IPS-NIHi7 (cell line): Measurements from ENCODE around the gene SLC39A8.
"Not testable (repeated sequence)": the region's sequence is repeated elsewhere in the genome, so short reads cannot be mapped to it uniquely, and the experiment has no call there.

ENCODE experiments used
- DNase-seq: peaks from one replicate; pipeline ENCODE4 v3.0.0; 2012; ENCODE audit warnings: mixed read lengths; ENCODE audit errors: extremely low spot score

SLC39A8 gene

GRCh38 chr4:102301167-102301566, 44.1 kb downstream of the SLC39A8 start:
- no peak for DNase-seq

- DNase-seq = peak; percentile 79
Observed at GRCh38 chr4:102299354-102300107, 45.8 kb downstream of the SLC39A8 start.

- DNase-seq = no peak
Observed at GRCh38 chr4:102298716-102299115, 46.6 kb downstream of the SLC39A8 start.

GRCh38 chr4:102295153-102295862, 50.0 kb downstream of the SLC39A8 start:
- DNase-seq = no peak

- DNase-seq = no peak
Observed at GRCh38 chr4:102288497-102288896, 56.8 kb downstream of the SLC39A8 start.

- DNase-seq = no peak
Observed at GRCh38 chr4:102285831-102286230, 59.5 kb downstream of the SLC39A8 start.

GRCh38 chr4:102281171-102281839, 64.0 kb downstream of the SLC39A8 start:
- no peak for DNase-seq

- DNase-seq = not testable (repeated sequence)
Observed at GRCh38 chr4:102273317-102273716, 72.0 kb downstream of the SLC39A8 start.

- DNase-seq = no peak
Observed at GRCh38 chr4:102272318-102272717, 73.0 kb downstream of the SLC39A8 start.

- DNase-seq = no peak
Observed at GRCh38 chr4:102268355-102268754, 76.9 kb downstream of the SLC39A8 start.

- DNase-seq = peak; percentile 34
Observed at GRCh38 chr4:102263024-102263787, 82.1 kb downstream of the SLC39A8 start.

GRCh38 chr4:102259702-102260101, 85.6 kb downstream of the SLC39A8 start:
- no peak for DNase-seq

GRCh38 chr4:102259081-102259480, 86.2 kb downstream of the SLC39A8 start:
- DNase-seq = no peak

- no peak for DNase-seq
Observed at GRCh38 chr4:102256321-102256720, 89.0 kb downstream of the SLC39A8 start.

- no peak for DNase-seq
Observed at GRCh38 chr4:102253860-102254259, 91.4 kb downstream of the SLC39A8 start.

- DNase-seq = no peak
Observed at GRCh38 chr4:102252171-102252570, 93.1 kb downstream of the SLC39A8 start.

- no peak for DNase-seq
Observed at GRCh38 chr4:102250341-102250740, 94.9 kb downstream of the SLC39A8 start.

GRCh38 chr4:102247041-102247440, 98.2 kb downstream of the SLC39A8 start:
- no peak for DNase-seq

- DNase-seq = no peak
Observed at GRCh38 chr4:102246416-102246815, 98.9 kb downstream of the SLC39A8 start.

- no peak for DNase-seq
Observed at GRCh38 chr4:102244878-102245535, 100.3 kb downstream of the SLC39A8 start.

- not testable (repeated sequence) for DNase-seq
Observed at GRCh38 chr4:102243296-102243695, 102.0 kb downstream of the SLC39A8 start.
